GM18517 (cell line): Measurements from ENCODE around the gene GSE1.
A peak's percentile ranks its signal among the peaks of the same experiment; 100 is the strongest.

ENCODE experiments used
- ATAC-seq: cut with Tn5 transposase; IDR thresholded peaks from one replicate; pipeline ENCODE4 v1.9.1; 2021; ENCODE audit warnings: mild to moderate bottlenecking, moderate library complexity; ENCODE audit not compliant: unreplicated experiment

Gene GSE1

GRCh38 chr16:85674828-85675227 is 61.7 kb downstream of the GSE1 start:
- ATAC-seq, result no peak

GRCh38 chr16:85675251-85675874 is 62.2 kb downstream of the GSE1 start:
- no peak for ATAC-seq

GRCh38 chr16:85676466-85676865 is 63.3 kb downstream of the GSE1 start:
- no peak for ATAC-seq

GRCh38 chr16:85677383-85677967 is 64.4 kb downstream of the GSE1 start:
- no peak for ATAC-seq

- ATAC-seq, result no peak
Observed at GRCh38 chr16:85678016-85678415, 64.9 kb downstream of the GSE1 start.

GRCh38 chr16:85678821-85679220 is 65.7 kb downstream of the GSE1 start:
- no peak for ATAC-seq

- no peak for ATAC-seq
Observed at GRCh38 chr16:85679870-85680269, 66.7 kb downstream of the GSE1 start.

GRCh38 chr16:85680352-85680944 is 67.3 kb downstream of the GSE1 start:
- ATAC-seq, result no peak

- ATAC-seq, result no peak
Observed at GRCh38 chr16:85681255-85681654, 68.1 kb downstream of the GSE1 start.

GRCh38 chr16:85682516-85682915 is 69.4 kb downstream of the GSE1 start:
- ATAC-seq, result no peak

- ATAC-seq, result no peak
Observed at GRCh38 chr16:85683363-85683762, 70.2 kb downstream of the GSE1 start.

GRCh38 chr16:85685251-85685650 is 72.1 kb downstream of the GSE1 start:
- no peak for ATAC-seq

- ATAC-seq, result no peak
Observed at GRCh38 chr16:85686912-85687591, 73.9 kb downstream of the GSE1 start.

- no peak for ATAC-seq
Observed at GRCh38 chr16:85687651-85688471, 74.7 kb downstream of the GSE1 start.

GRCh38 chr16:85688586-85689284 is 75.6 kb downstream of the GSE1 start, which contains the start of gene GINS2:
GINS2 (minus strand) TSS chr16:85688954; CDS start chr16:85688898, 56 bp downstream.
- ATAC-seq, result peak; percentile 81

GRCh38 chr16:85689285-85689949 is 76.3 kb downstream of the GSE1 start:
- no peak for ATAC-seq

- ATAC-seq, result no peak
Observed at GRCh38 chr16:85689950-85690320, 76.8 kb downstream of the GSE1 start.

- ATAC-seq, result no peak
Observed at GRCh38 chr16:85690469-85691064, 77.4 kb downstream of the GSE1 start.
